Measurements from ENCODE around the gene NPC1L1.

- TF ChIP-seq CTCF (IDR thresholded peaks at IDR 0.05): peak in 2 of 7 experiments; percentile 16 to 20
- TF ChIP-seq POLR2A (IDR thresholded peaks at IDR 0.05): peak; percentile 24 to 74 (median 73)
Measured at GRCh38 chr7:44490351-44491200, 50.6 kb downstream of the NPC1L1 start, which contains the start of gene NUDCD3.
